ENCODE results near the gene PARS2.

DNA sequence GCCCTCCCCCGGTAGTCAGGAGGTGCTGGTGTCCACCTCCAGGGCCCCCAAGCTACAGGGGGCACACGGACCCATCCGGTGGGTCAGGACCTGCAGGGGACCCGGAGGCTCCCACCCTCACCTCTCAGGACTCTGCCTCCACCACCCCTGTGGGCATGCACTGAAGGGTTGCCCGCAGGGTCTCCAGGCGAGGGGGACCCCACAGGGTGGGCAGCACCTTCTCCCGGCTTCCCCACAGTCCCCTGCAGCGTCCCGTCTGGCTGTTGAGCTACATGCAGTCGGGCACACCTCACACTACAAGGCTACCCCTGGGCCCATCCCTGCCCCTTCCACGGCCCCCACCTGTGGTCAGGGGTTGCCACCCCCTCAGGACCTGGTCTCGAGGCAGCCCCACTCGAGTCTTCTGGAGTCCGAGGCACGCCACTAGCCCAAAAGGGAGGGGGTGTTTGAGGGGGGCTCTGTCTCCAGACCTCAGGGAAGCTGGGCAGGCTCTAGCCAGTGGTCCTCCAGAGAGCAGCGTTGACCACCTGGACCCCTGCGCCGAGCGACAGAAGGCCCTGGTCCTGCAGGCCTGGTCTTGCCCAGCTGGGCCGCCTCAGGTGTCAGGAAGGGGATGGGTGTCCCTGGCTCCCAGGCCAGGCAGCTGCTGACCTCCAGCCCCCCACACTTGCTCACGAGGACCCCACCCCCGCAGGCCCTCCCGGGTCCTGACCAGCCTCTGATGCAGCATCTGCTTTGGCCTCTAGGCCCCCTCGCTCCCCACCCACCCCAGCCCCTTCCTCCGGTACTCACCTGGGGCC, 9.6 kb downstream of the PARS2 start:
- TF ChIP-seq, protein P1, sequence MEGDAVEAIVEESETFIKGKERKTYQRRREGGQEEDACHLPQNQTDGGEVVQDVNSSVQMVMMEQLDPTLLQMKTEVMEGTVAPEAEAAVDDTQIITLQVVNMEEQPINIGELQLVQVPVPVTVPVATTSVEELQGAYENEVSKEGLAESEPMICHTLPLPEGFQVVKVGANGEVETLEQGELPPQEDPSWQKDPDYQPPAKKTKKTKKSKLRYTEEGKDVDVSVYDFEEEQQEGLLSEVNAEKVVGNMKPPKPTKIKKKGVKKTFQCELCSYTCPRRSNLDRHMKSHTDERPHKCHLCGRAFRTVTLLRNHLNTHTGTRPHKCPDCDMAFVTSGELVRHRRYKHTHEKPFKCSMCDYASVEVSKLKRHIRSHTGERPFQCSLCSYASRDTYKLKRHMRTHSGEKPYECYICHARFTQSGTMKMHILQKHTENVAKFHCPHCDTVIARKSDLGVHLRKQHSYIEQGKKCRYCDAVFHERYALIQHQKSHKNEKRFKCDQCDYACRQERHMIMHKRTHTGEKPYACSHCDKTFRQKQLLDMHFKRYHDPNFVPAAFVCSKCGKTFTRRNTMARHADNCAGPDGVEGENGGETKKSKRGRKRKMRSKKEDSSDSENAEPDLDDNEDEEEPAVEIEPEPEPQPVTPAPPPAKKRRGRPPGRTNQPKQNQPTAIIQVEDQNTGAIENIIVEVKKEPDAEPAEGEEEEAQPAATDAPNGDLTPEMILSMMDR (IDR thresholded peaks at IDR 0.05; ENCODE audit: poor library complexity, severe bottlenecking) = no peak
- TF ChIP-seq TAF1 (IDR thresholded peaks at IDR 0.05; ENCODE audit: low read depth) (no peak), POLR2AphosphoS5 (IDR thresholded peaks at IDR 0.05) (no peak), RAD21 (conservative IDR thresholded peaks at IDR 0.05) (no peak), EZH2 (IDR thresholded peaks at IDR 0.05; ENCODE audit: borderline replicate concordance, insufficient read depth, low read length, poor library complexity, severe bottlenecking) (no peak), EP300 (conservative IDR thresholded peaks at IDR 0.05; ENCODE audit: poor library complexity, severe bottlenecking) (no peak), MXI1 (conservative IDR thresholded peaks at IDR 0.05; ENCODE audit: poor library complexity, severe bottlenecking) (no peak)
- TF ChIP-seq, protein P2, sequence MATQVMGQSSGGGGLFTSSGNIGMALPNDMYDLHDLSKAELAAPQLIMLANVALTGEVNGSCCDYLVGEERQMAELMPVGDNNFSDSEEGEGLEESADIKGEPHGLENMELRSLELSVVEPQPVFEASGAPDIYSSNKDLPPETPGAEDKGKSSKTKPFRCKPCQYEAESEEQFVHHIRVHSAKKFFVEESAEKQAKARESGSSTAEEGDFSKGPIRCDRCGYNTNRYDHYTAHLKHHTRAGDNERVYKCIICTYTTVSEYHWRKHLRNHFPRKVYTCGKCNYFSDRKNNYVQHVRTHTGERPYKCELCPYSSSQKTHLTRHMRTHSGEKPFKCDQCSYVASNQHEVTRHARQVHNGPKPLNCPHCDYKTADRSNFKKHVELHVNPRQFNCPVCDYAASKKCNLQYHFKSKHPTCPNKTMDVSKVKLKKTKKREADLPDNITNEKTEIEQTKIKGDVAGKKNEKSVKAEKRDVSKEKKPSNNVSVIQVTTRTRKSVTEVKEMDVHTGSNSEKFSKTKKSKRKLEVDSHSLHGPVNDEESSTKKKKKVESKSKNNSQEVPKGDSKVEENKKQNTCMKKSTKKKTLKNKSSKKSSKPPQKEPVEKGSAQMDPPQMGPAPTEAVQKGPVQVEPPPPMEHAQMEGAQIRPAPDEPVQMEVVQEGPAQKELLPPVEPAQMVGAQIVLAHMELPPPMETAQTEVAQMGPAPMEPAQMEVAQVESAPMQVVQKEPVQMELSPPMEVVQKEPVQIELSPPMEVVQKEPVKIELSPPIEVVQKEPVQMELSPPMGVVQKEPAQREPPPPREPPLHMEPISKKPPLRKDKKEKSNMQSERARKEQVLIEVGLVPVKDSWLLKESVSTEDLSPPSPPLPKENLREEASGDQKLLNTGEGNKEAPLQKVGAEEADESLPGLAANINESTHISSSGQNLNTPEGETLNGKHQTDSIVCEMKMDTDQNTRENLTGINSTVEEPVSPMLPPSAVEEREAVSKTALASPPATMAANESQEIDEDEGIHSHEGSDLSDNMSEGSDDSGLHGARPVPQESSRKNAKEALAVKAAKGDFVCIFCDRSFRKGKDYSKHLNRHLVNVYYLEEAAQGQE (IDR thresholded peaks at IDR 0.05; ENCODE audit: borderline replicate concordance) = no peak
